A549 (cell line): ENCODE measurements around the gene CHEK2. TPM values are rescaled to one million over a fixed set of nuclear protein-coding genes. Genes with fewer than 3 reads are reported as not detected.

Experiments used
- ATAC-seq, 2 experiments: fragments of 200-7000 bp in 1 of 2; fragments of >200 bp in 1 of 2; cut with Nextera tagmentation in 1 of 2; cut with Tn5 transposase in 1 of 2; 3 replicates each; pipeline versions ENCODE4 v1.8.0 to v1.9.1; 2018 to 2020; ENCODE audit warnings: mild to moderate bottlenecking in 1 of 2, moderate library complexity in 1 of 2
- CTCF ChIA-PET: fragments of 300-600 bp; sonication (Branson Sonifier 250); formaldehyde crosslinking; extraction: SDS; loops from one replicate; lab custom pipeline; 2021; ENCODE audit warnings: antibody characterized with exemption, inconsistent platforms; lab: Yijun Ruan, JAX
- POLR2A ChIA-PET: fragments of 350-600 bp; formaldehyde crosslinking; extraction: SDS; loops from one replicate; lab custom pipeline; 2021; ENCODE audit warnings: antibody characterized with exemption, inconsistent platforms; lab: Yijun Ruan, JAX
- DNase-seq, 2 experiments: peaks; one replicate each; pipeline versions ENCODE4 v3.0.0 to v3.0.0-alpha.2; 2011 to 2016; ENCODE audit warnings: low read depth in 1 of 2, low spot score in 1 of 2
- FAIRE-seq: peaks from 2 replicates; lab custom pipeline; 2011; peaks lifted over from hg19 to GRCh38; lab: Jason Lieb, UNC
- H3K27ac ChIP-seq, 2 experiments: fragments of >200 bp; sonication (Bioruptor Twin); formaldehyde crosslinking; 3 replicates each; pipeline ENCODE4 v1.5.1; 2016 to 2017
- H3K4me1 ChIP-seq: fragments of >200 bp; sonication (Bioruptor Twin); formaldehyde crosslinking; 3 replicates; pipeline ENCODE4 v1.6.1; 2016
- H3K4me2 ChIP-seq: fragments of >200 bp; sonication (Bioruptor Twin); formaldehyde crosslinking; 3 replicates; pipeline ENCODE4 v1.6.1; 2016
- H3K4me3 ChIP-seq: fragments of >200 bp; sonication (Bioruptor Twin); formaldehyde crosslinking; 3 replicates; pipeline ENCODE4 v1.5.1; 2016
- H3K9me3 ChIP-seq: fragments of >200 bp; sonication (Bioruptor Twin); formaldehyde crosslinking; 3 replicates; pipeline ENCODE4 v1.6.1; 2016
- BCL3 ChIP-seq: fragments of >200 bp; sonication (Bioruptor Twin); formaldehyde crosslinking; IDR thresholded peaks from 3 replicates; pipeline ENCODE4 v1.6.1; 2016
- BHLHE40 ChIP-seq: IDR thresholded peaks from 2 replicates; pipeline ENCODE4 v1.6.1; 2012; ENCODE audit warnings: low read depth, low read length, inconsistent platforms
- CBX2 ChIP-seq: fragments of 200-600 bp; sonication (generic); IDR thresholded peaks from 2 replicates; pipeline ENCODE4 v1.6.1; 2016; ENCODE audit warnings: low read depth, mild to moderate bottlenecking, borderline replicate concordance
- CBX8 ChIP-seq: fragments of 200-600 bp; sonication (generic); IDR thresholded peaks from 2 replicates; pipeline ENCODE4 v1.6.1; 2016
- CEBPB ChIP-seq, 2 experiments: fragments of >200 bp in 1 of 2; sonication (Bioruptor Twin) in 1 of 2; formaldehyde crosslinking in 1 of 2; IDR thresholded peaks; 2 replicates each; pipeline ENCODE4 v1.6.1; 2012 to 2016
- CHD2 ChIP-seq: fragments of 150-350 bp; IDR thresholded peaks from 2 replicates; pipeline ENCODE4 v1.6.1; 2014; ENCODE audit warnings: low read length; ENCODE audit not compliant: partially characterized antibody
- EHF ChIP-seq: fragments of 250-450 bp; sonication (Bioruptor Pico); IDR thresholded peaks from 2 replicates; pipeline ENCODE4 v1.5.0; 2020; ENCODE audit warnings: mild to moderate bottlenecking
- EHMT2 ChIP-seq: fragments of 200-600 bp; sonication (generic); IDR thresholded peaks from 2 replicates; pipeline ENCODE4 v1.6.1; 2016; ENCODE audit warnings: antibody characterized with exemption, low read depth, mild to moderate bottlenecking, moderate library complexity
- ESRRA ChIP-seq: fragments of 150-350 bp; IDR thresholded peaks from 2 replicates; pipeline ENCODE4 v1.6.1; 2014; ENCODE audit warnings: mild to moderate bottlenecking, low read length, borderline replicate concordance
- HOXB13 ChIP-seq: fragments of 250-450 bp; sonication (Bioruptor Pico); IDR thresholded peaks from 2 replicates; pipeline ENCODE4 v1.5.0; 2020; ENCODE audit warnings: low read depth, mild to moderate bottlenecking, moderate library complexity
- HOXB5 ChIP-seq: fragments of 250-450 bp; sonication (Bioruptor Pico); IDR thresholded peaks from 2 replicates; pipeline ENCODE4 v1.5.0; 2020; ENCODE audit warnings: mild to moderate bottlenecking, moderate library complexity
- JUN ChIP-seq, 2 experiments: fragments of >200 bp; sonication (Bioruptor Twin); formaldehyde crosslinking; IDR thresholded peaks; 2 replicates in 1 of 2; 3 replicates in 1 of 2; pipeline ENCODE4 v1.6.1; 2016 to 2017
- MAFK ChIP-seq: fragments of 450-650 bp; IDR thresholded peaks from 2 replicates; pipeline ENCODE4 v1.6.1; 2014; ENCODE audit not compliant: partially characterized antibody
- MYC ChIP-seq: IDR thresholded peaks from 2 replicates; pipeline ENCODE4 v1.6.1; 2012; ENCODE audit warnings: mild to moderate bottlenecking, inconsistent platforms, low read length, improper control_type of control experiment, borderline replicate concordance
- PHF8 ChIP-seq: fragments of 200-600 bp; sonication (generic); IDR thresholded peaks from 2 replicates; pipeline ENCODE4 v1.6.1; 2016; ENCODE audit warnings: low read depth, mild to moderate bottlenecking, antibody characterized with exemption, moderate library complexity, borderline replicate concordance
- POLR2A ChIP-seq: IDR thresholded peaks from 2 replicates; pipeline ENCODE4 v1.6.1; 2012; ENCODE audit warnings: mild to moderate bottlenecking, low read length
- SREBF2 ChIP-seq: fragments of 450-650 bp; IDR thresholded peaks from 2 replicates; pipeline ENCODE4 v1.6.1; 2014; ENCODE audit warnings: mild to moderate bottlenecking, moderate library complexity
- ZFP36 ChIP-seq: fragments of 450-650 bp; IDR thresholded peaks from 2 replicates; pipeline ENCODE4 v1.6.1; 2014; ENCODE audit warnings: borderline replicate concordance; ENCODE audit not compliant: partially characterized antibody
- WGBS: methylation state at CpG from one replicate; pipeline ENCODE4 v1.1.6; 2017; ENCODE audit errors: missing lambda C conversion rate; 5-methylcytosine and 5-hydroxymethylcytosine counted together
- polyA plus RNA-seq, 4 experiments: library from polyadenylated mRNA; depleted of rRNA in 3 of 4; stranded (reverse); fragments of >200 nt; fragmentation: RNase III in 1 of 4; extraction: RNeasy Plus Mini Kit Qiagen cat#74134 plus additional on column Dnase treatment in 1 of 4; gene quantifications; 2 replicates in 3 of 4; 3 replicates in 1 of 4; pipeline ENCODE4 v1.2.3, GENCODE V29; 2011 to 2017
- TF ChIP-seq, protein P1 (sequence below): IDR thresholded peaks from 2 replicates; pipeline ENCODE4 v1.6.1; 2012; ENCODE audit warnings: low read depth, borderline replicate concordance
- TF ChIP-seq, protein P2 (sequence below): fragments of >200 bp; sonication (Bioruptor Twin); formaldehyde crosslinking; IDR thresholded peaks from 3 replicates; pipeline ENCODE4 v1.5.1; 2016
- TF ChIP-seq, protein P3 (sequence below): IDR thresholded peaks from 2 replicates; pipeline ENCODE4 v1.6.1; 2012
- TF ChIP-seq, protein P4 (sequence below): IDR thresholded peaks from 2 replicates; pipeline ENCODE4 v1.6.1; 2012

Gene CHEK2
- polyA plus RNA-seq, 2 of the 4 experiments (the other 2 are of a cell fraction) = 13.0 to 26.1 TPM

DNA sequence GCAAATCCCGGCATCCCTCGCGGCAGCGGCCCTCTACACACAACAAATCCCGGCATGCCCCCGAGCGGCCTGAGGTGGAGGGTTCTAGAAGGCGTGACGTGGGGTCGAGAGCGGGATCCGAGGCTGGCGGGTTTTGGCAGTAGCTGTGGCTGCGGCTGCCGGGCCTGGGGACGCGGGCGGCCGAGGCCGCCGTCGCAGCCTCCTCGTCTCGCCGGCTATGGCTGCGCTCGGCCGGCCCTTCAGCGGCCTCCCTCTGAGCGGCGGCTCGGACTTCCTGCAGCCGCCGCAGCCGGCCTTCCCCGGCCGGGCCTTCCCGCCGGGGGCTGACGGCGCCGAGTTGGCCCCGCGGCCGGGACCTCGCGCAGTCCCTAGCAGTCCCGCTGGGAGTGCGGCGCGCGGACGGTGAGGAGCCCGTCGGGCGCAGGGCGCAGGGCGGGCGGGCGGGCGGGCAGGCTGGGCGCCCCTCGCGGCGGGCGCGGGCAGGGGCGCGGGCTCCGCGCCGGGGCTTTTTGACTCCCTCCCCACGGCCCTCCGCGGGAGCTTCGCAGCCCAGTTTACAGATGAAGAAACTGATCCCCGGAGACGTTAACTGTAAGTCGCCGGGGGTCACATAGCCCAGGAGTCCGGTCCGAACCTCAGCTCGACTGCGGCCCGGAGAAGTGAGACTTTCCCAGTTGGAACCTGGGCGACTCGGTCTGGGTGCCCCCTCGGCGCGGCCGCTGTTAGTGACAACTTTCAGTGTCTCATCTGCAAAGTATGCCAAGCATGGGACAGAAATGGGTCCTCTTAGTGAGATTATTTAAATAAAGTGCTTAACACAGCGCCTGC is 31.2 kb upstream of the CHEK2 start, which contains the start of gene CCDC117:
CCDC117 (plus strand) TSS at position 63 of the 828 bp plus-strand sequence; CDS start at position 218, 155 bp downstream.
- ATAC-seq = peak; percentile 96 to 97
- H3K4me2 ChIP-seq = peak within 1 kb of the TSS; percentile 77
- peak; percentile 89 to 94 for DNase-seq
- no peaks in the 10 kb centered on the region for H3K9me3 ChIP-seq
- H3K27ac ChIP-seq = peak within 1 kb of the TSS; percentile 95 to 97
- H3K4me1 ChIP-seq = no peaks in the 10 kb centered on the region
- FAIRE-seq = no peak
- under 1% methylated on average over 18 of the region's 92 CpGs for WGBS
- TF ChIP-seq ZFP36 (peak; percentile 18), POLR2A (peak; percentile 73), JUN (IDR thresholded peaks at IDR 0.05) (peak; percentile 64 to 71; a peak in 3 of 5 replicates), SREBF2 (no peak), PHF8 (peak; percentile 68; the same call in 1 of the 2 replicates), CHD2 (no peak), MAFK (no peak), EHMT2 (no peak), HOXB5 (0 out of 2 replicates have a peak, but pooled peaks have one; percentile 16), BHLHE40 (no peak), EHF (no peak), CBX8 (no peak), BCL3 (0 out of 3 replicates have a peak, but pooled peaks have one; percentile 31), CBX2 (no peak), HOXB13 (no peak), CEBPB (IDR thresholded peaks at IDR 0.05) (no peak), ESRRA (no peak), MYC (no peak)
- TF ChIP-seq, protein P1, sequence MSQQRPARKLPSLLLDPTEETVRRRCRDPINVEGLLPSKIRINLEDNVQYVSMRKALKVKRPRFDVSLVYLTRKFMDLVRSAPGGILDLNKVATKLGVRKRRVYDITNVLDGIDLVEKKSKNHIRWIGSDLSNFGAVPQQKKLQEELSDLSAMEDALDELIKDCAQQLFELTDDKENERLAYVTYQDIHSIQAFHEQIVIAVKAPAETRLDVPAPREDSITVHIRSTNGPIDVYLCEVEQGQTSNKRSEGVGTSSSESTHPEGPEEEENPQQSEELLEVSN = peak; percentile 88
- TF ChIP-seq, protein P2, sequence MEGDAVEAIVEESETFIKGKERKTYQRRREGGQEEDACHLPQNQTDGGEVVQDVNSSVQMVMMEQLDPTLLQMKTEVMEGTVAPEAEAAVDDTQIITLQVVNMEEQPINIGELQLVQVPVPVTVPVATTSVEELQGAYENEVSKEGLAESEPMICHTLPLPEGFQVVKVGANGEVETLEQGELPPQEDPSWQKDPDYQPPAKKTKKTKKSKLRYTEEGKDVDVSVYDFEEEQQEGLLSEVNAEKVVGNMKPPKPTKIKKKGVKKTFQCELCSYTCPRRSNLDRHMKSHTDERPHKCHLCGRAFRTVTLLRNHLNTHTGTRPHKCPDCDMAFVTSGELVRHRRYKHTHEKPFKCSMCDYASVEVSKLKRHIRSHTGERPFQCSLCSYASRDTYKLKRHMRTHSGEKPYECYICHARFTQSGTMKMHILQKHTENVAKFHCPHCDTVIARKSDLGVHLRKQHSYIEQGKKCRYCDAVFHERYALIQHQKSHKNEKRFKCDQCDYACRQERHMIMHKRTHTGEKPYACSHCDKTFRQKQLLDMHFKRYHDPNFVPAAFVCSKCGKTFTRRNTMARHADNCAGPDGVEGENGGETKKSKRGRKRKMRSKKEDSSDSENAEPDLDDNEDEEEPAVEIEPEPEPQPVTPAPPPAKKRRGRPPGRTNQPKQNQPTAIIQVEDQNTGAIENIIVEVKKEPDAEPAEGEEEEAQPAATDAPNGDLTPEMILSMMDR = peak; percentile 26; the same call in 1 of the 3 replicates
- TF ChIP-seq, protein P3, sequence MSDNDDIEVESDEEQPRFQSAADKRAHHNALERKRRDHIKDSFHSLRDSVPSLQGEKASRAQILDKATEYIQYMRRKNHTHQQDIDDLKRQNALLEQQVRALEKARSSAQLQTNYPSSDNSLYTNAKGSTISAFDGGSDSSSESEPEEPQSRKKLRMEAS = peak; percentile 86
- TF ChIP-seq, protein P4, sequence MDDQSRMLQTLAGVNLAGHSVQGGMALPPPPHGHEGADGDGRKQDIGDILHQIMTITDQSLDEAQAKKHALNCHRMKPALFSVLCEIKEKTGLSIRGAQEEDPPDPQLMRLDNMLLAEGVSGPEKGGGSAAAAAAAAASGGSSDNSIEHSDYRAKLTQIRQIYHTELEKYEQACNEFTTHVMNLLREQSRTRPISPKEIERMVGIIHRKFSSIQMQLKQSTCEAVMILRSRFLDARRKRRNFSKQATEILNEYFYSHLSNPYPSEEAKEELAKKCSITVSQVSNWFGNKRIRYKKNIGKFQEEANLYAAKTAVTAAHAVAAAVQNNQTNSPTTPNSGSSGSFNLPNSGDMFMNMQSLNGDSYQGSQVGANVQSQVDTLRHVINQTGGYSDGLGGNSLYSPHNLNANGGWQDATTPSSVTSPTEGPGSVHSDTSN = no peak
- H3K4me3 ChIP-seq = peak within 1 kb of the TSS; percentile 84
- CTCF ChIA-PET = interaction anchor here (0.7 to 3.1 kb wide), 9 partner anchors 9 to 172 kb away, joined by 3 to 17 read pairs (median 3); partner anchors contain the start of gene TTC28
- POLR2A ChIA-PET = interaction anchor here (0.7 kb wide), 1 partner anchor 28 kb away, joined by 3 read pairs; the partner anchor contains the start of gene XBP1
